ENCODE data around the gene ATXN1. TPM values are rescaled to one million over a fixed set of nuclear protein-coding genes. Genes with fewer than 3 reads are reported as not detected.

ATXN1 gene
- polyA plus RNA-seq, 1 of the 3 experiments (the other 2 are of a cell fraction): 7.9 TPM

DNA sequence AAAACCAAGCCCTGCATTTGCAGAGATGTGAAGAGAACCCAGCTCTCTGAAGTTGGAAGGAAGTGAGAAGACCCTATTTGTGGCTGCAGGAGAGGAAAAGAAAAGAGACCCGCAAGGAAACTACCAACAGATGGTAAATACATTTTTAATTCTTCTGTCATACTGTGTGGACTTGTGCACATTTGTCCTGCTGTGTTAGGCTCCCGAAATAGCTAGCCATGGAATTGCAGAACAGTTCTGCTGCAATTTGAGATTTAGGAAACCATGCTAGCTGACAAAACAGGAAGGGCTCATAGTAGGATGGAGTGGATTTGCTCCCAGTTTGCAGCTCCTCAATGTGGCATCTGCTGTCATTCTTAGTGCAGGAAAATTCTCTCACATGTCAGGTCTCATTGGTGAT is 12.1 kb upstream of the ATXN1 start:
- CTCF ChIA-PET: interaction anchor here (1.4 to 6.5 kb wide), 2 partner anchors 11 to 192 kb away, joined by 4 to 49 read pairs; partner anchors contain the start of gene ATXN1

DNA sequence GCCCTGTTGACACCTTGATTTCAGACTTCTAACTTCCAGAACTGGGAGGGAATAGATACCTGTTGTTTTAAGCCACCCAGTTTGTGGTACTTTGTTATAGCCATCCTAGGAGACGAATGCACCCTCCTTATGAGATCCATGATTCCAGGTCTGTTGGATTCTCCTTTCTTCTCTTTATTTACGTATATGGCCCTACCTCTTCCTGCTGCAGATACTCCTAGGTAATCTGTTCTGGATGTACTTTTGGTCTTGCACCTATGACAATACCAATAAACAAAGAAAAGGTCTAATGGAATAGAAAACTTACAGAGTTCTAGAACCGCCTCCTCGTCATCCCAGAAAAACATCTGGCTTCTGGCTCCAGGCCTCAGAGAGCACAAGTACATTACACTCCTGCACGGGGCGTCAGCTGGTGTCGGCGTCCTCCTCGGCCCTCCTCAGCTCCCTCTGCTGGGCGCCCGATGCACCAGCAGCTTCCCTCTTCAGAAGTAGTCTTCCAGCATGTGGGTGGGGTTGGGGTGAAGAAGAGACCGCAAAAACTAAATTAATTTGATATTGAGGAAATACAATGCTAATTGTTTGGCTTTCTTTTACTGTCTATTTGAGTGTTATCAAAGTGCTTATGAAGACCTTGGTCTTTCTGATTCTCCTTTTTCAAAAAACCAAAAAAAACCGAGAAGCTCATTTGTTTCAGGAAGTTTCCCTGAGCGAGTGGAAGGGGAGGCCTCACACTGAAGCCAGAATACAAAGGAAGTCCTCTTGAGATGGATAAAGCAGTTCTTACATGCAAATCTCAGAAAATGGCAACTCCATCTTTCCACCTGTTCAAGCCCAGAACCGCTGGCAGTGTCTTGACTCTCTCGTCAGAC is 9.7 kb upstream of the ATXN1 start:
- H3K9me2 ChIP-seq: no peaks in the 10 kb centered on the region
- H3K4me2 ChIP-seq: 0 out of 2 replicates have a peak overlapping the region, but pooled peaks have one; percentile 48
- peak overlapping the region; percentile 47; the same call in 1 of the 2 replicates for H3K9ac ChIP-seq
- ChIA-PET POLR2A (no interaction called here), CTCF (interaction anchor here (0.6 to 6.5 kb wide), 27 partner anchors 8 to 484 kb away, joined by 3 to 49 read pairs (median 5); partner anchors contain the start of gene ATXN1)
- peaks cover 0 to 42% of the 10 kb centered on the region in 2 experiments for H3K4me1 ChIP-seq (ENCODE audit: control insufficient read depth in 1 of 2, insufficient read depth in 2 of 2, low read depth in 1 of 2, low read length in 1 of 2)
- peaks cover 6% of the 10 kb centered on the region; the same call in 1 of the 2 replicates for H3K79me2 ChIP-seq (ENCODE audit: insufficient read depth)
- no peaks in the 10 kb centered on the region for H4K20me1 ChIP-seq (ENCODE audit: insufficient read depth)
- peak; percentile 74 for DNase-seq
- H3F3A ChIP-seq (replicated peaks; ENCODE audit: insufficient read depth): peaks cover 46% of the 10 kb centered on the region
- no peak overlapping the region for H3K4me3 ChIP-seq (ENCODE audit: low read depth in 2 of 2, low read length in 1 of 2)
- H3K27me3 ChIP-seq (ENCODE audit: insufficient read depth): no peaks in the 10 kb centered on the region
- H3K9me3 ChIP-seq: no peaks in the 10 kb centered on the region
- WGBS (ENCODE audit: low lambda C conversion rate): 42% methylated on average over 16 of the region's 16 CpGs
- peak overlapping the region; percentile 10; the same call in 1 of the 2 replicates for H2AFZ ChIP-seq (ENCODE audit: low read depth)
- H3K36me3 ChIP-seq (replicated peaks in 1 of 2; ENCODE audit: control insufficient read depth in 1 of 2, insufficient read depth in 2 of 2, low read length in 1 of 2): no peaks in the 10 kb centered on the region
- peak overlapping the region; percentile 90 to 92; a peak in 3 of 4 replicates for H3K27ac ChIP-seq (ENCODE audit: low read depth in 2 of 2, low read length in 1 of 2)
- TF ChIP-seq MEF2A (IDR thresholded peaks at IDR 0.05; ENCODE audit: borderline replicate concordance, low read depth) (no peak), EP300 (IDR thresholded peaks at IDR 0.05; ENCODE audit: borderline replicate concordance in 1 of 2, low read depth in 1 of 2, low read length in 1 of 2) (no peak), SMC3 (IDR thresholded peaks at IDR 0.05; ENCODE audit: low read depth, low read length) (peak; percentile 53), TCF12 (IDR thresholded peaks at IDR 0.05) (peak; percentile 31; the same call in 1 of the 2 replicates), NFIC (IDR thresholded peaks at IDR 0.05; ENCODE audit: borderline replicate concordance) (no peak), RAD21 (IDR thresholded peaks at IDR 0.05; ENCODE audit: low read length) (peak; percentile 60)
- TF ChIP-seq, protein P1, sequence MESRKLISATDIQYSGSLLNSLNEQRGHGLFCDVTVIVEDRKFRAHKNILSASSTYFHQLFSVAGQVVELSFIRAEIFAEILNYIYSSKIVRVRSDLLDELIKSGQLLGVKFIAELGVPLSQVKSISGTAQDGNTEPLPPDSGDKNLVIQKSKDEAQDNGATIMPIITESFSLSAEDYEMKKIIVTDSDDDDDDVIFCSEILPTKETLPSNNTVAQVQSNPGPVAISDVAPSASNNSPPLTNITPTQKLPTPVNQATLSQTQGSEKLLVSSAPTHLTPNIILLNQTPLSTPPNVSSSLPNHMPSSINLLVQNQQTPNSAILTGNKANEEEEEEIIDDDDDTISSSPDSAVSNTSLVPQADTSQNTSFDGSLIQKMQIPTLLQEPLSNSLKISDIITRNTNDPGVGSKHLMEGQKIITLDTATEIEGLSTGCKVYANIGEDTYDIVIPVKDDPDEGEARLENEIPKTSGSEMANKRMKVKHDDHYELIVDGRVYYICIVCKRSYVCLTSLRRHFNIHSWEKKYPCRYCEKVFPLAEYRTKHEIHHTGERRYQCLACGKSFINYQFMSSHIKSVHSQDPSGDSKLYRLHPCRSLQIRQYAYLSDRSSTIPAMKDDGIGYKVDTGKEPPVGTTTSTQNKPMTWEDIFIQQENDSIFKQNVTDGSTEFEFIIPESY (IDR thresholded peaks at IDR 0.05; ENCODE audit: borderline replicate concordance, low read depth): no peak
- TF ChIP-seq, protein P2, sequence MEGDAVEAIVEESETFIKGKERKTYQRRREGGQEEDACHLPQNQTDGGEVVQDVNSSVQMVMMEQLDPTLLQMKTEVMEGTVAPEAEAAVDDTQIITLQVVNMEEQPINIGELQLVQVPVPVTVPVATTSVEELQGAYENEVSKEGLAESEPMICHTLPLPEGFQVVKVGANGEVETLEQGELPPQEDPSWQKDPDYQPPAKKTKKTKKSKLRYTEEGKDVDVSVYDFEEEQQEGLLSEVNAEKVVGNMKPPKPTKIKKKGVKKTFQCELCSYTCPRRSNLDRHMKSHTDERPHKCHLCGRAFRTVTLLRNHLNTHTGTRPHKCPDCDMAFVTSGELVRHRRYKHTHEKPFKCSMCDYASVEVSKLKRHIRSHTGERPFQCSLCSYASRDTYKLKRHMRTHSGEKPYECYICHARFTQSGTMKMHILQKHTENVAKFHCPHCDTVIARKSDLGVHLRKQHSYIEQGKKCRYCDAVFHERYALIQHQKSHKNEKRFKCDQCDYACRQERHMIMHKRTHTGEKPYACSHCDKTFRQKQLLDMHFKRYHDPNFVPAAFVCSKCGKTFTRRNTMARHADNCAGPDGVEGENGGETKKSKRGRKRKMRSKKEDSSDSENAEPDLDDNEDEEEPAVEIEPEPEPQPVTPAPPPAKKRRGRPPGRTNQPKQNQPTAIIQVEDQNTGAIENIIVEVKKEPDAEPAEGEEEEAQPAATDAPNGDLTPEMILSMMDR (IDR thresholded peaks at IDR 0.05): peak; percentile 78

More for the DNA sequence above, 12.1 kb upstream of the ATXN1 start:
- no peak overlapping the region for H3K4me2 ChIP-seq
- POLR2A ChIA-PET: no interaction called here
- H3F3A ChIP-seq (replicated peaks; ENCODE audit: insufficient read depth): peaks cover 27% of the 10 kb centered on the region
- H3K36me3 ChIP-seq (replicated peaks in 1 of 2; ENCODE audit: control insufficient read depth in 1 of 2, insufficient read depth in 2 of 2, low read length in 1 of 2): no peaks in the 10 kb centered on the region
- no peaks in the 10 kb centered on the region for H3K9me3 ChIP-seq
- H2AFZ ChIP-seq (ENCODE audit: low read depth): no peak overlapping the region
- TF ChIP-seq FOXM1 (IDR thresholded peaks at IDR 0.05; ENCODE audit: low read depth): no peak
- TF ChIP-seq RCOR1 (IDR thresholded peaks at IDR 0.05; ENCODE audit: low read length): no peak
- TF ChIP-seq CHD2 (IDR thresholded peaks at IDR 0.05; ENCODE audit: low read length, partially characterized antibody): no peak
- no peak for TF ChIP-seq GATA2 (CRISPR knock-in tag; IDR thresholded peaks at IDR 0.05)
- no peak for TF ChIP-seq TEAD4 (IDR thresholded peaks at IDR 0.05; ENCODE audit: borderline replicate concordance, insufficient read depth)
- no peak for TF ChIP-seq EP300 (IDR thresholded peaks at IDR 0.05; ENCODE audit: borderline replicate concordance in 1 of 2, low read depth in 1 of 2, low read length in 1 of 2)
- no peak for TF ChIP-seq FOSL2 (IDR thresholded peaks at IDR 0.05; ENCODE audit: borderline replicate concordance, low read depth)
- no peak for TF ChIP-seq NRF1 (IDR thresholded peaks at IDR 0.05; ENCODE audit: low read depth, low read length)
- TF ChIP-seq, protein P2 (IDR thresholded peaks at IDR 0.05): no peak
- no peak for TF ChIP-seq SIN3A (IDR thresholded peaks at IDR 0.05; ENCODE audit: borderline replicate concordance, low read depth, low read length)
- no peak for TF ChIP-seq JUND (IDR thresholded peaks at IDR 0.05)
- TF ChIP-seq RFX5 (IDR thresholded peaks at IDR 0.05; ENCODE audit: low read length): no peak
- 100% methylated on average over 2 of the region's 2 CpGs for WGBS (ENCODE audit: low lambda C conversion rate)
- H3K9ac ChIP-seq: no peak overlapping the region
- DNase-seq: no peak
- H3K27ac ChIP-seq (ENCODE audit: low read depth in 2 of 2, low read length in 1 of 2): no peak overlapping the region
- H3K27me3 ChIP-seq (ENCODE audit: insufficient read depth): no peaks in the 10 kb centered on the region
- no peaks in the 10 kb centered on the region for H4K20me1 ChIP-seq (ENCODE audit: insufficient read depth)
- H3K79me2 ChIP-seq (ENCODE audit: insufficient read depth): no peaks in the 10 kb centered on the region
- H3K9me2 ChIP-seq: no peaks in the 10 kb centered on the region
- H3K4me3 ChIP-seq (ENCODE audit: low read depth in 2 of 2, low read length in 1 of 2): no peak overlapping the region
- peaks cover 0 to 32% of the 10 kb centered on the region in 2 experiments for H3K4me1 ChIP-seq (ENCODE audit: control insufficient read depth in 1 of 2, insufficient read depth in 2 of 2, low read depth in 1 of 2, low read length in 1 of 2)

Measured in SK-N-SH (cell line).